CD4-positive, alpha-beta T cell treated with Interleukin-15 for 1 hour (primary cell): ENCODE data around the gene PHF21A.

Experiments
- DNase-seq: peaks from one replicate; pipeline ENCODE4 v3.0.0-alpha.2; 2020

The PHF21A gene

DNA sequence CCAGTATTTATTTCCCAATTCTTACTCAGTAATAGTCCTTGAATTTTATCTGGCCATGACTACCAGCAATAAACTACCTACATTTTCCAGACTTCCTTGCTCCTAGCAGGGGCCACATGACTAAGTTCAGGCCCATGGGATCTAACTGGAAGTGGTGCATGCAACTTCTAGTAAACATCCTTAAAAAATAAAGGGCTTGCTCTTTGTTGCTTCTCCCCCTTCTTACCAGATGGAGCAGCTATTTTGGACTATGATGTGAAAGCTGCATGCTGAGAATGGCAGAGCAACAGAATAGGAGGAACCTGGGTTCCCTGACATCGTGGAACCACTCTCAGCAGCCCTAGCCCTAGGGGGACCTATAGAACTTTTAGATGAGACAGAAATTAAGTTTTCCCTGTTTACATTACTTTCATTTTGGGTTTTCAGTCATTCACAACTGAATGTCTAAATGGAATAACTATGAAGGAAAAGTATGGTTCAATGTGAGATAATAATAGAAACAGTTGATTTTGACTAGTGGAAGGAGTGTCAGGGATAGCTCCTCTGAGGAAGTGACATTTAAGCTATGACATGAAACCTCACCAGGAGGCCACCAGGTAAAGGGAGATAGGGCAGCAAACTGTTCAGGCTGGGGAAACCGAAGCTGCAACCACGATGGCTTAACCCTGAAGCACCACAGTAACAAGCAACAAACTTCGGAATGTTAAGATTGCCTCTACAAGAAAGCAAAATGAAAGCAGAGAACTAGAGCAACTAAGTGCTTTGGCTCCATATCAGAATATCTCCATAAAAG is 48.9 kb downstream of the PHF21A start:
- no peak for DNase-seq

DNA sequence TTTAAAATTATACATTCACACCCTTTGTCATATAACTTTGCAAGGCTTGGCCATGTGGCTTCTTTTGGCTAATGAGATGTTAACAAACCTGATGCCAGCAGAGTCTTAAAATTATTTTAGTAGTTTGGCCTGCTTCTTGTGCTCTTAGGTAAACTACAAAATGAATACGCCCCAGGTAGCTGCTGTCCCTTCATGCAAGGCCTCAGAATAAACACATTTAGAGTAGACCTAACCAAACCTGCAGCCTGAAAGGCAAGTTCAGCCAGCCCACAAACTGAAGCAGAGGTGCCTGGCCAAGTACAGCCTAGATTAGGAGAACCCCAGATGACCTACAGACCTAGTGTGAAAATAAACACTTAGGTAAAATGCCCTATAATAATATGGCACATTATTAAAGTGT is 50.2 kb downstream of the PHF21A start:
- no peak for DNase-seq

DNA sequence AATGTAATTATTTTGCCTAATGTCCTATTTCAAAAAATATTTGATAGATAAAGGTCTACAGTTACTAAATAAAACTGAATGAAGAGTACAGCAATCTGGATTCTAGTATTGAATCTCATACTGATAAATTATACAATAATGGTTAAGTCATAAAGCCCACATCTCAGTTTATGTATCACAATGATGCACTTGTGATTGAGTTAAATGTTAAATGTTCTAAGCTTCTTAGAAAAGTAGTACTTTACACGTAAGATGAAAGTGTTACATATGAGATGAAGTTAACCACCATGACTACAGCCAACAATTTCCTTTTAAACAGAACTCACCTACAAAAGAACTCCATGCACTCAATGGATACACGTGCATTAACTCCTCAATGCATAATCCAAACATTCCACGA is 51.7 kb downstream of the PHF21A start:
- DNase-seq, result no peak

DNA sequence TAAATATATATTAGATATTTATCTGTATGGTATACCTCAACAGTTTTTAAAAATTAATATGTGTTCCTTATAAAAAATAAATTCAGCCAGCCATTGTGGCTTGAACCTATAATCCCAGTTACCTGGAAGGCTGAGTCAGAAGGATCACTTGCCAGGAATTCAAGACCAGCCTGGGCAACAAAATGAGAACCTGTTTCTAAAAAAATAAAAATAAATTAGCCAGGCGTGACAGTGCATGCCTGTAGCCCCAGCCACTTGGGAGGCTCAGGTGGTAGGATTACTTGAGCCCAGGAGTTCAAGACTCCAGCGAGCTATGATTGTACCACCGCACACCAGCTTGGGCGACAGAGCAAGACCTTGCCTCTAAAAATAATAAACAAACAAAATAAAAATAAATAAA is 54.9 kb downstream of the PHF21A start:
- DNase-seq, result no peak

DNA sequence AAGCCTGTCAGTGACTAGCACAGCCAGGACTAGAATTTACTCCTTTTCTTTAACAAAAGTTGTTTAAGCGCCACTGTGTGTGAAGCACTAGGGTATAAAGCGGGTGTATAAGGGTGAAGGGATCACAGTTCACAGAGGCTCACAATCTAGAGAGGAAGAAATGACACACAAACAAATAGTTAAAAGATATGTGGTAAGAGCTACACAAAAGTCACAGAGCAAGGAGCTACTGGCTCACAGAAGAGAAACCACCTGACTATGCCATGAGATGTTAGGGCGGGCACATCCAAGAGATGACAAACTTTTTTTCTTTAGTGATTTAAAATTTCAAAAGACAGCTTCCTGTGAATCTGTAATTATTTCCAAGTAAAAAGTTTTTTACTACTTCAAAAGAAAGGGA is 55.6 kb downstream of the PHF21A start:
- DNase-seq, result no peak

DNA sequence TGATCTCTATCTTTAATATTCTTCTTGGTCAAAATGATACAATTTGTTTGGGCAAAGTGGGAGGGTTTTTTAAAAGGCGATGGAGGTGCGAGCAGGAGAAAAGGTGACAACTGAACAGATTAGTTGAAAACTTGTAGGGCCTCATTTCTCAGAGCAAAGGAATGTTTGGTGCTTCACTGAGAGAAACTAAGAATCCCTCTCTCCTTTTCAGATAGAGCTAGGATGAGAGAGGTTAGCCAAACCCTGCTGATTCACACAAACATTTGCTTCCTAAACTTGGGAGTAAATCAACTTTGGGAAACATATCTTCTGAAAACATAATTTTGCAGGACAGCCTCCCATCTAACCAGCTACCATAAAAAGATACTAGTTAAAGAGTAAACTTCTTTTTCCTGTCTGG is 57.0 kb downstream of the PHF21A start:
- DNase-seq, result no peak

DNA sequence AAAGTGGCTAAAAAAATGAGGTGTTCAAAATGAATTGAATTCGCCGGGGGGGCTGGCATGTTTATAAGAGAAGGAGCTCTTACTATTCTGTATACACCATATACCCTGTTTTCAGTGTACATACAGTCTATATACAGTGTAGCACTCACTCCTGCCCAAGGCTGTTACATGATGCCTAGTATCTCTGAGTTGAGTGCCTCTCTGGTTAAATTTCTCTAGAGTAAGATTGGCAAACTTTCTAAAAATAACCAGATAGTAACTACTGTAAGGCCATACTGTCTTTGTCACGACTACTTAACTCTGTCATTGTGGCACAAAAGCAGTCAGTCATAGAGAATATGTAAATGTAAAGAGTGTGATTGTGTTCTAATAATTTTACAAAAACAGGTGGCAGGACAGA is 58.1 kb downstream of the PHF21A start:
- no peak for DNase-seq

DNA sequence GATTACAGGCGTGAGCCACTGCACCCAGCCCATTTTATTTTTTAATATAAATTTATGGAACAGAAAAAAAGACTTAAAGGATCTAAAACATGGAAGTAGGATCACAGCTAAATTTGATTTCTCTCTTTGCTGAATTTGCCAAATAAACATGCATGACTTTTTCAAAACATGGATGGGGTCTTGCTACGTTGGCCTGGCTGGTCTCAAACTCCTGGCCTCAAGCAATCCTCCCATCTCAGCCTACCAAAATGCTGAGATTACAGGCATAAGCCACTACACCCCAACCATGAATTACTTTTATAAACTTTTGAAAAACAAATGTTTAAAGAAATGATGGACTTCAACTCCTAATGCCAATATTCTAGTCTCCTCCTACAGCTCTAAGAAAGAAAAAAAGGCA is 61.2 kb downstream of the PHF21A start:
- no peak for DNase-seq

DNA sequence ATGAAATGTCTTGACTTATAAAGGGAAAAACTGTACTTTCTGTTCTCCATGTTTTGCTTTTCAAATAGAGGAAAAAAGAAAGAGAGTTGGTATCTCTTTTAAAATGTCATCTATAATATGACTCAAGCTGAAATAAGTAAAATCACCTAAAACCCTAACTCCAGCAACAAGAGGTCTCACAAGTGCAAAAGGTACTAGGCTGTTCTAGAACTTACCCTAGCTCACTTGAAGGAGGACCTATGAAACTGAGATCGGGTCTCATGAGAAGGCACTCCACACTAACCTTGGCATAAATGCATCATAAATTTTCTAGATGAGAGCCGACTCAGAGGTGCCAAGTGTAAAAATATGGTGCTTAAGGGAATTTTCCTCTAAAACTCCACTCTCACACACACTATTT is 63.8 kb downstream of the PHF21A start:
- no peak for DNase-seq

DNA sequence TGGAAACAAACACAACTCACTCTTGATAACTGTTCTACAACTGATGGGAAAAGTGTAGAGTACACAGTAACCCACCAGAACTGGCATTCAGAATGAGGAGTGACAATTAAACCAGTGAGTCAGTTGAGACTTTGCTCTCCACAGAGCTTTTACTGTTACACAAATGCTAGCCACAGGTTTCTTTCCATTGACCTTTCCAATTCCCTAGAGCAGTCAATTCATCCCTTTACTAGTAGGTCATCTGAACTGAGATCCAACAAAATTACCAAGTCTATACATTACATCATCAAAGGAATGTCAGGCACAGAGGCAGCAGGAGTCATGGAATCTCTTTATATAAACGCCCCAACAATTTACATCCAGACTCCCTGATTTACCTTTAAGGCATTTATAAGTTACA is 65.9 kb downstream of the PHF21A start:
- no peak for DNase-seq

DNA sequence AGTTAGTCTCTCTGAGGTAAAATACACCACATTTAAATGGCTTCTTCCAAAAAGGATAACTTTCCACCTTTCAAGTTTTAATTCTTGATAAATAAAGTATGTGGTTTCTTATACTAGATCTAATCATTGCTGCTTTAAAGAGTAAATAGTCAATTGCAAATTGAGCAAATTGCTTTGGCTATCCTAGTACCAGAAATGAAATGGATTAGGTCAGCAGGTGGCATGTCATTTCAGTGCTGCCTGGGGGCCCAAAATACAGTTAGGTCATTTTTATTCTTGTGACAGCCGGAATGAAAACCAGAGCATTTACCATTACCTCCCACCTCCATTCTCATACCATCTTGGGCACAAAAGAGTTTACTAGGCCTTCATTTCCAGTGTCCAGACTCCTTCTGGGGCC is 70.2 kb downstream of the PHF21A start:
- no peak for DNase-seq

DNA sequence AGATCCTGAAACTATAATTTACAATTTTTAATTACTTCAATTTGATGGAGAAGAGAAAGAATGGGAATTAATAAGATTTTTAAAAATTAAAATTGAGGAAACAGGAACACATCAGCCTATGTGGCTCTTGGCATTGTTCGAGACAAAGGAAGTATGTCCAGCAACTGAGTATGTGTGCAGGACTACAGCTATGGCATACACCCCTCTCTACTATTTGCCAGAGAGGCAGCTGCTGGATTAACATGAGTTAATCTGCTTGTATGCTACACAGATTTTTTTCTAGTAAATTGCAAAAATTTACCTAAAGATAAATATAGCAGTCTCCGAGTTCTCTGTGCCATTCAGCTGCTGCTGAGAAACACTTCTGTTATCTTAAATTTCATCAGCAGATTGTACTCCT is 70.6 kb downstream of the PHF21A start:
- DNase-seq, result no peak

DNA sequence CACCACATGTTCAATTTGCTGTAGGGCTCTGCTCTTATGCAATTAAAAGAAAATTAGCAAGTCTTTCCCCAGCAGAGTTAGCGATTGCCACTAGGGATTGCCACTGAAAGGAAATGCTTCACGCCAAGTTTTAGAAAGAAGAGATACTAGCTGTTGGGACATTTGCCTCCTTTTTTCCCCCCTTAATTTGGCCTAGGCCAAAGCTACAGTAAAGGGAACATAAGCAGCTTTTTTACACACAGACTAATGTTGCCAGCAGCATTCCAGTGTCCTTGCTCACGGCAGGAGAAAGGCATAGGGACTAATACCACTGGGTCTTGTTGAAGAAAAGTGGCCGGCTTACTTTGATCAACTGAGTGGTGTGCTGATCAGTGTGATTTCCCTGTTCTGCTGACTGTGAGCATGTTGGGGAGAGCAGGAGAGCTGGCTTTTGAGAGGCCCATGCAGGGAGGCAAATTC is 71.2 kb downstream of the PHF21A start:
- no peak for DNase-seq

DNA sequence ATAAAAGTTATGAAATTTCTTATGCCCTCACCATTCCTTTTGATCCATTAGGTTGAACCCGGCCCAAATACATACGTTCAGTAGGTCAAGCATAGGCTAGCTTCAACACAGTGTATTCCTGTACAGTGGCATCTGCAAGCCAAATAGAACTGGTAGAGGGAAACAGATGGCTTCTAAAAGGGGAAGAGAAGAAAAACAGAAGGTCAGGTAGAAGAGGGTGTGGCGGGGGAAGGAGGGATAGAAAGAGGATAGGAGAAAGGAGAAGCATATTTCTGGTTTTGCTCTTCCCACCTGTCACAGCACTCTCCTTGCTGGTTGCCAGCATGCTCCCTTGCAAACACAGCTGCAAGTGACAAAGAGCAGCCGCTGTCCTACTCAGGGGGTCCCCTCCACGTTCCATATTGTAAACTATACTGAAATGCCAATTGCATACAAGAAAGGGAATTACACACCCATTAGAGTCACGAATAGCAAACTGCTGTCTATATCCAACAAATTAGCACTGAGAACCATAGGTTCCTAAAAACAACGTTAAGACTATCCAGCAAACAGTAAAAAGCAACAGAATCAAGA is 71.8 kb downstream of the PHF21A start:
- DNase-seq, result no peak

DNA sequence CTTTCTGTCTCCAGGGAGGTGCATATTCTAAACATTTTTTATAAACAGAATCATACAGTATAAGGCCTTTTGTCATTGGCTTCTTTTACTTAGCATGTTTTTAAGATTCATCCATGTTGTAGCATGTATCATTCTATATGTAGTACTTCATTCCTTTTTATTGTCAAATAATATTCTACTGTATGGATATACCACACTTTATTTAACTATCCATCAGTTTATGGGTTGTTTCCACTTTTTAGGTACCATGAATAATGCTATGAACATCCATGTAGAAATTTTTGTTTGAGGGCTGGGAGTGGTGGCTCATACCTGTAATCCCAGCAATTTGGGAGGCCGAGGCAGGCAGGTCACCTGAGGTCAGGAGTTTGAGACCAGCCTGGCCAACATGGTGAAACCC is 73.1 kb downstream of the PHF21A start:
- DNase-seq, result no peak

DNA sequence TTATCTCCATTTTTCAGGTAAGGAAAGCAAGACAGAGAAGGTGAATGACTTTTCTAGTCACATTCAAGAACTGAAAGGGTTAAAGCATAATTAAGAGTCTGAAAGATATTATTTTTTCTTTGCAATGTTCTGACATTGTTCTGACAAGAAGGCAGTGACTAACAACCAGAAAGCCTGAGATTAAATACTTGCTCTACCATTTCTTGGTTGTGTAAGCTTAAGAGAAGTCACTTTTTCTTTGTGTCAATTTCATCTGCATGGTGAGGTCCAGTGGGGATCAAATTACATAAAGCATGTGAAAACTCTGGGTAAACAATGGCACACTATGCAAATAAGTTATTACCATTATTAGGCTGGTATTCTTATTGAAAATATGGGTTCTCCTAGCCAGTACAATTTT is 73.7 kb downstream of the PHF21A start:
- no peak for DNase-seq

DNA sequence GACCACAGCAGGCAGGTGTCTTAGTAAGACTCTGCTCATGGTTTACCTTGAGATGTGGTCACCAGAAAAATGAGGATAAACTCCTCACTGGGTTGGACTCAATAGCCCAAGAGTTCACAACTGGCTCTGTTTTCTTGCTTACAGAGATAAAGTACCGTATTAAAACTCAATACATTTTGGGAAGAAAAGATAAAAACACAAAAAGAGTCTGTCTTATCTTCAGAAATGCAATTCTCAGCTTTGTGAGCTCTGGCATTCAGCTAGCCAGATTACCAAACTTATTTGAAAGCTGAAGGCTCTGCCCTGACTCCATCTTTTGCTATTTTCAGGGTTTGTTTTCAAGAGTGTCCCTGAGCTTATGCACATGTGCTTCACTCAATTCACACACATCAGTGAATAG is 75.4 kb downstream of the PHF21A start:
- DNase-seq, result no peak

DNA sequence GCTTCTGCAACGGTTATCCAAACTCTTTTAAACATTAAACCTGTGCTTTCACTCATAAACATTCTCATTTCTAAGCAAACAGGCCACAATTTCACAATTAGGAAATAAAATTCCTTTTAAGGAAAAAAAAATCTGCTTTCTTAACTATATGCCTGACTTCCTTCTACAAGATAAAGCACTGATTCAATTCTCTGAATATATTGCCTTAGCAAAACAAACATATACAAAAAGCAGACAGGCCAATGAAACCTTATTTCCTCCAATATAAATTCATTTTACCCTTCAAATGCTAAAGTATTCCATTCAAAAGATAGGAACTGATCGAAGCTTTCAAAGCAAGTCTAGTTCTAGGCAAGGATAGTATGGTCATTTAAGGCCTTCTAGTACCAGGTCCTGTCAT is 76.7 kb downstream of the PHF21A start:
- DNase-seq, result no peak

DNA sequence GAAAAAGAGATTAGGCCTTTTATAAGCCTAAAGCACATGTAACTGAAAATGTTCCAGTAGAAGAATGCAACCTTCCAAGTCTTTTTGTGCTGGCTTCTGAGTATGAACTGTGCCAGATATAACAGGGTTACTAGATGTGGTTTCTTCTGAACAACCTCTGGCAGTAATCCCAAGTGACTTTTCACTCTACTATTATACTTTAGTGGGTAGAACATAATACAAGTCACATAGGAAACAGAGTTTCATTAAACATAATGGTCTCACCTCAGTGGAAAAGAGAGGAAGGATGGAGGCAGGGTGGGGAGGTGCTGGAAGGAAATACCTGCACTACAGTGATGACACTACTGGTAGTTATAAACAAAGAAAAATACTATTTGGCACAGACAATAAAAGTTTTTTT is 81.3 kb downstream of the PHF21A start:
- no peak for DNase-seq

DNA sequence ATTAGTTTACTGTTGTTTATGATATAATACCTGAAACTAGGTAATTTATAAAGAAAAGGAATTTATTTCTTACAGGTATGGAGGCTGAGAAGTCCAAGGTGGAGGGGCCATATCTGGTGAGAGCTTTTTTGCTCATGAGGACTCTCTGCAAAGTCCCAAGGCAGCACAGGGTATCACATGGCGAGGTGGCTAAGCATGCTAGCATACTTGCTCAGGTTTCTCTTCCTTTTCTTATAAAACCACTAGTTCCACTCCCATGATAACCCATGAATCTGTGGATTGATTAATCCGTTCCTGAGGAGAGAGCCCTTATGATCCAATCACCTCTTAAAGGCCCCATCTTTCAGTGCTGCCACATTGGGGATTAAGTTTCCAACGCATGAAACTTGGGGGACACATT is 82.7 kb downstream of the PHF21A start:
- no peak for DNase-seq

DNA sequence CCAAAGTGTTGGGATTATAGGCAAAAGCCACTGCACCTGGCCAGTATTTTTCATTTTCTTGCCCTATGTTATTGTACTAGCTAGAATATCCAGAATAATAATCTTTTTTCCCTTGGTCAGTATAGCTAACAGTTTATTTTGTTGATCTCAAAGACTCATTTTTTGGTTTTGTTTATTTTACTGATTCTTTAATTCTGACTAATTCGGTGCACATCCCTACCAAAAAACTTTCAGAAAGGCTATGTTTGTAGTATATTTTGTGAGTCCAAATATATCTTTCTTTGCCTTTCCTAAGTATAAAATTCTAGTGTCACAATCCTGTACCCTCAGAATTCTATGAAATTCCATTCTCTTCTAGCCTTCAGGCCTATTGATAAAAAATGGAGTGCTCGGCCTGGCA is 84.3 kb downstream of the PHF21A start:
- DNase-seq, result no peak

DNA sequence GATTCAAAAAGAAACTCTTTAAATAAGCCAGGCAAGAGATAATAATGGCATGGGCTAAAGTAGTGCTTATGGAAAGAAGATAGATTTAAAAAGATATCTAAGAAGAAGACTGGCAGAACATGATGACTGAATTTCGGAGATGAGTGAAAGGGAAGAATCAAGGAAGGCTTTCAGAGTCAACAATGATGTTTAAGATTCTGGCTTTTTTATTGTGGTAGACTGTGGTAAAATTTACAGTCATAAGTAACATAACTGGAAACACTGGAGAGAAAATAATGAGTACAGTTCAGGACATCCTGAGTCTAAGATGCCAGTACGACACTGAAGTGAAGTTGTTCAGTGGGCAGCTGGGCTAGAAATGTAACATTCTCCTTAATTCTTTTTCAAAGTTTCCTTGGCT is 85.2 kb downstream of the PHF21A start:
- no peak for DNase-seq

DNA sequence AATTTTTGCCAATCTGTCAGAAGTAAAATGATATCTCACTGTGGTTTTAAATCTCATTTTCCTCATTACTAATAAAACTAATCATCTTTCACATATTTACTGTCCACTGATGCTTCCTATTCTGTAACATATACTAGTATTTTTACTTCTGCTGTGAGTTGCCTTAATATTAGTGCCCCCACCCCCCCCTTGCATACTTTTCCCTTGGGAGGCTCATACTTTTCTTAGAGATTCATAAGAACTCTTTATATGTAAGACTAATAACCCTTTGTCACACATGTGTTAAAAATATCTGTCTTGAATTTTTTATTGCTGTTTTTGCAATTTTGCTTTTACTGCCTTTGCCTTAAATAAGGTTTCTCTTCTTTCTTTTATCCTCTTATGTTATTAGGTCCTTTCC is 87.2 kb downstream of the PHF21A start:
- DNase-seq, result no peak

DNA sequence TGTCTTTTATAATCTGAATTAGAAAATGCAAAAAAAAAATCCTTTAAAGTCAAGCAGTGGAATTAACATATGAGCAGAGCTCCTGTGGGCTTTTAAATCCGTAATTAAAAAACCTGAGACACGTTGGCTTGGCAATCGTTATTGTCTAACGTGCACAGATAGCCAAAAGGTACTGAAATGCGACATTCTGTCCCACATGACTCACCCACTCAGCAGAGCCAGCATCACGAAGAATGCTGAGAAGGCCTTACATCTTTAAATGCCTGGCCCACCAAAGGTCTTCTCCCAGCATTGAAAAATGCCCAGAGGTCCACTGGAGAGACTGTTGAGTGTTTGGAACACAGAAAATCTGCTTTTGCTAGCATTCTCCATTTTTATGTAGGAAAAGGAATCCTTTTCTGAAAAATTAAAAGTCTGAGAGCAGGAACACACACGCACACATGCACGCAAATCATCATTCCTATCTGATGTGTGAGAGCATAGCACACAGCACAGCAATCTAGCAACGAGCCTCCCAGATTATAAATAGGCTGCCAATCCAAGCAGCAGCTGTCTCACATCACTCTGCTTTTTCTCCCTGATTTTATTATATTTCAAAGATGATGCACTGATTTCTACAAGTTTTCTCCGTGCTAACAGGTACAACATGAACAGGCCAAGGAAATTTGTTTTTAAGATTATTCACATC is 94.5 kb downstream of the PHF21A start:
- no peak for DNase-seq
